ENCODE results near the gene APBA2.

Gene APBA2

GRCh38 chr15:28895146-28895545, 9.4 kb downstream of the APBA2 start:
- H3K4me1 ChIP-seq (ENCODE audit: control insufficient read depth, insufficient read depth, low read length): no peaks in the 10 kb centered on the region
- no peak overlapping the region for H3K4me3 ChIP-seq (ENCODE audit: low read depth, low read length)
- H3K9me3 ChIP-seq (ENCODE audit: control insufficient read depth, insufficient read depth, low read depth, low read length): no peaks in the 10 kb centered on the region
- no peak overlapping the region for H3K27ac ChIP-seq (ENCODE audit: extremely low read depth, low read depth, low read length)
- no peaks in the 10 kb centered on the region for H3K36me3 ChIP-seq (ENCODE audit: control insufficient read depth in 2 of 2, insufficient read depth in 1 of 2, low read length in 2 of 2)
- ChIA-PET POLR2A (no interaction called here), CTCF (interaction anchor here (0.6 kb wide), 1 partner anchor 209 kb away, joined by 4 read pairs; no protein-coding TSS in a partner anchor)
- TF ChIP-seq BCL6B (tag by site-specific recombination; IDR thresholded peaks at IDR 0.05) (no peak), AEBP2 (tag by site-specific recombination; IDR thresholded peaks at IDR 0.05; ENCODE audit: borderline replicate concordance) (no peak), KLF8 (tag by site-specific recombination; IDR thresholded peaks at IDR 0.05) (no peak), PRDM2 (tag by site-specific recombination; IDR thresholded peaks at IDR 0.05; ENCODE audit: borderline replicate concordance) (no peak), ZNF558 (tag by site-specific recombination; IDR thresholded peaks at IDR 0.05) (no peak), ZNF138 (tag by site-specific recombination; IDR thresholded peaks at IDR 0.05; ENCODE audit: borderline replicate concordance) (no peak), ZNF777 (tag by site-specific recombination; IDR thresholded peaks at IDR 0.05; ENCODE audit: borderline replicate concordance) (no peak), ZNF654 (tag by site-specific recombination; IDR thresholded peaks at IDR 0.05; ENCODE audit: low read depth) (no peak), ZNF768 (tag by site-specific recombination; IDR thresholded peaks at IDR 0.05) (no peak), ZNF658 (tag by site-specific recombination; IDR thresholded peaks at IDR 0.05) (no peak), ZNF433 (tag by site-specific recombination; IDR thresholded peaks at IDR 0.05; ENCODE audit: low read depth) (no peak), ZBTB8A (tag by site-specific recombination; IDR thresholded peaks at IDR 0.05) (no peak), ZNF140 (tag by site-specific recombination; IDR thresholded peaks at IDR 0.05) (no peak), ZNF280C (tag by site-specific recombination; IDR thresholded peaks at IDR 0.05) (no peak), ZNF416 (tag by site-specific recombination; IDR thresholded peaks at IDR 0.05) (no peak), HIC1 (tag by site-specific recombination; IDR thresholded peaks at IDR 0.05) (no peak)
